Epidermal melanocyte (primary cell): ENCODE results near the gene ASIC3.

Experiments
- DNase-seq: peaks from one replicate; pipeline ENCODE4 v3.0.0; 2011; ENCODE audit warnings: low spot score; ENCODE audit not compliant: insufficient read length

The ASIC3 gene

GRCh38 chr7:151085329-151085690 lies 37.0 kb downstream of the ASIC3 start:
- no peak for DNase-seq

GRCh38 chr7:151085691-151086620 lies 37.6 kb downstream of the ASIC3 start, which contains the start of gene AGAP3:
AGAP3 (plus strand) TSS chr7:151086475; CDS start chr7:151086742, 267 bp downstream.
- peak; percentile 88 for DNase-seq

- DNase-seq: no peak
These were observed 38.5 kb downstream of the ASIC3 start for GRCh38 chr7:151086802-151087244.

- no peak for DNase-seq
These were observed 39.1 kb downstream of the ASIC3 start for GRCh38 chr7:151087245-151088018.

- no peak for DNase-seq
These were observed 39.9 kb downstream of the ASIC3 start for GRCh38 chr7:151088019-151088855.

- peak; percentile 70 for DNase-seq
These were observed 40.7 kb downstream of the ASIC3 start for GRCh38 chr7:151088856-151089699.

- no peak for DNase-seq
These were observed 41.8 kb downstream of the ASIC3 start for GRCh38 chr7:151089893-151090730.

- DNase-seq: no peak
These were observed 42.7 kb downstream of the ASIC3 start for GRCh38 chr7:151091003-151091402.

- DNase-seq: no peak
These were observed 43.1 kb downstream of the ASIC3 start for GRCh38 chr7:151091431-151091830.

- no peak for DNase-seq
These were observed 43.7 kb downstream of the ASIC3 start for GRCh38 chr7:151091988-151092387.

- no peak for DNase-seq
These were observed 45.4 kb downstream of the ASIC3 start for GRCh38 chr7:151093748-151094147.

- no peak for DNase-seq
These were observed 46.3 kb downstream of the ASIC3 start for GRCh38 chr7:151094675-151095074.

GRCh38 chr7:151095123-151095797 lies 46.9 kb downstream of the ASIC3 start:
- DNase-seq: no peak

- DNase-seq: no peak
These were observed 47.6 kb downstream of the ASIC3 start for GRCh38 chr7:151095828-151096475.

- DNase-seq: no peak
These were observed 51.3 kb downstream of the ASIC3 start for GRCh38 chr7:151099486-151100211.

- DNase-seq: no peak
These were observed 52.6 kb downstream of the ASIC3 start for GRCh38 chr7:151100921-151101320.

GRCh38 chr7:151101621-151102396 lies 53.5 kb downstream of the ASIC3 start:
- no peak for DNase-seq
